Measurements from ENCODE around the gene REEP1.
"Not testable (repeated sequence)": the region's sequence is repeated elsewhere in the genome, so short reads cannot be mapped to it uniquely, and the experiment has no call there.

Gene REEP1

DNA sequence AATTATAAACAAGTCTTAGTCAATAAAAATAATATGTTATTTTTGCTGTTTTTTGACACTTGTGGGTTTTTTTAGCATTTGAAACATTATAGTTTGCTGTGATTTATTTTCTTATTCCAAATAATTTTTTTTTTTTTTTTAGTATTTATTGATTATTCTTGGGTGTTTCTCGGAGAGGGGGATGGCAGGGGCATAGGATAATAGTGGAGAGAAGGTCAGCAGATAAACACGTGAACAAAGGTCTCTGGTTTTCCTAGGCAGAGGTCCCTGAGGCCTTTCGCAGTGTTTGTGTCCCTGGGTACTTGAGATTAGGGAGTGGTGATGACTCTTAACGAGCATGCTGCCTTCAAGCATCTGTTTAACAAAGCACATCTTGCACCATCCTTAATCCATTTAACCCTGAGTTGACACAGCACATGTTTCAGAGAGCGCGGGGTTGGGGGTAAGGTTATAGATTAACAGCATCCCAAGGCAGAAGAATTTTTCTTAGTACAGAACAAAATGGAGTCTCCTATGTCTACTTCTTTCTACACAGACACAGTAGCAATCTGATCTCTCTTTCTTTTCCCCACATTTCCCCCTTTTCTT, 8.5 kb upstream of the REEP1 start:
- not testable (repeated sequence) for DNase-seq (ENCODE audit: low spot score)

DNA sequence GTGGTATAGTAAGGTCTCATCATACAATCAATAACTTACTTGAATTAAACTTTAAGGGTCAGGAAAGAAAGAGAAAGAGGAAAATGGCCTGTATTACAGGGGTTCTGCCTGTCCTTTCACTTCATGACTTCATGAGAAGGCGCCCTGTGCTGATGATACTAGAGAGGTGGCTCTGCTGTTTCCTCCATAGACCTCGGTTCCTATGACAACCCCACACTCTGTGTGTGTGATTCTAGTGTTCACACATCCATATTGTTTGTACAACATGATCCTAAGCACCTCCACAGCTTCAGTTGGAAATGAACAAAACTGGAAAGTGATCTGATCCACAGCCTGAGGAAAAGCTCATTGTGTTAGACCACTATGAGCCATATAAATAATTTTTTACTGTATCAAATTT, 7.0 kb upstream of the REEP1 start:
- DNase-seq (ENCODE audit: low spot score): no peak

DNA sequence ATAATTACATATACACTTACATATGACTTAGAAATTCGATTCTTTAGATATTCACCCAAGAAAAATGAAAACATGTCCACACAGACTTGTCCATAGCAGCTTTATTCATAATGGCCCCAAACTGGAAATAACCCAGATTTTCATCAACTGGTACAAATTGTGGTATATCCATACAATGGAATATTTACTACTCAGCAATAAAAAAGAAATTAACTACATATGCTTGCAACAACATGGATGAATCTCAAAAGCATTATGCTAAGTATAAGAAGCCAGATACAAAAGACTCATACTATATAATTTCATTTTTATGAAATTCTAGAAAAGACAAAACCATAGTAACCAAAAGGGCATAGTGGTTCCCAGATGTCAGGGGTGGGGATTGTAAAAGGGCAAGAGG, 5.1 kb upstream of the REEP1 start:
- DNase-seq (ENCODE audit: low spot score): no peak

DNA sequence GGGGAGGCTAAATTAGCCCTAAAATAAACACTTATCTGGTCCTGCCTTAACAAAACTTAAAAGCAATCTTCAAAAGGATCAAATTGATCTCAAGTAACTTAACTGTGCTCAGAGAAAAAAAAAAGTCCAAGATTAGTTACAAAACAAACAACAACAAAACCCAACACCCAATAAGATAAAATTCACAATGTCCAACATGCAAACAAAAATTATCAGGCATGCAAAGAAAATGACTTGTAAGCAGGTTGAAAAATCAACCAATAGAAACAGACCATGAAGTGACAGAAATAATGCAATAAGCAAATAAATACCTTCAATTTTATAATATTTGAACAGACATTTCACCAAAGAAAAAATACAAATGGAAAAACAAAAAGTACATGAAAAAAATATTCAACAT, 4.0 kb upstream of the REEP1 start:
- DNase-seq (ENCODE audit: low spot score): no peak

DNA sequence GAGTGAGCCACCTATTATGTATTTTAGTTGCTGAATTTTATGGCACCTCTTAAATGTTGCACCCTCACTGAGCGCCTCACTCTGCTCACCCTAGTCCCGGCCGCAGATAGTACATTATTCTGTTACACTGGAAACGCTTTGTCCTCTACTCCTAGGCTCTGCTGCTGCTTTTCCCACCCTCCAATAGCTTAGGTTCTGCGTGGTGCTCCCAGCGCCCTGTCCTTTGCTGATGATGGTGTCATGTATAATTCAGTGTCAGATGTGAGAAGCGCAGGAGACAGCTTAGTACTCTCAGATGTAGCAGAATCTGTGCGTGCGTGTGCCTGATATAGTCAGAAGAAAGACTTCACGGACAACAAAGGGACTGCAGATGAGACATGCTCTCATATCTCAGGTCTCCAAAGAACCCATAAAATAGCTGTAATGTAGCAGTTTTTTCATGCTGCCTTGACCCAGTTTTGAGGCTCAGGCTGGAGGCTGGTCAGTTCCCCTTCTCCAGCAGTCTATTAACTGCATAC, 1.4 kb upstream of the REEP1 start:
- DNase-seq (ENCODE audit: low spot score): no peak

DNA sequence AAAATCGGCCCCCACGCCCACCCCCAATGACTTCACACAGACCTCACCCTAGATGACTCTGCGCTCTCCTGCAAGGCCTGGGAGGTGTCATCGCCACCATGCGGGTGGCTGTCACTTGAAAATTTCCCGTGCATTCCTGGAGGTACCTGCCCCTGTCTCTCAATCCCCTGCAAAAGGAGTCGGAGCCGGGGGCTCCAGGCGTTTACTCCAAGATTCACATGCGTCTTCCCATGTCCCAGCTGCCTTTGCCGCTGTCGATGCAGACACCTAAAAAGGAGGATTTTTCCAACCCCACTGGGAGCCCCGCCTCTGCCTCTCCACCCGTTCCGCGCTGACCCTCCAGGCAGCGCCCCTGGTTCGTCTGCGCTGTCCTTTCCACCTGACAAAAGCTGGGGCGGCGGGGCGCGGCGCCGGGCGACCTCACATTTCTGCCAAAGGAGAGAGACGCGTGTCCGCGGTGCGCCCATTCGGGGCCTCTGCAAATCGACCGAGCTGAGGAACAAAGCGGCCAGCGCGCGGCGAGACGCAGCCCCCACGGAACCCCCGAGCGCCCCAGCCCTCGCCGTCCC, 667 bp downstream of the REEP1 start:
- DNase-seq (ENCODE audit: low spot score): no peak

DNA sequence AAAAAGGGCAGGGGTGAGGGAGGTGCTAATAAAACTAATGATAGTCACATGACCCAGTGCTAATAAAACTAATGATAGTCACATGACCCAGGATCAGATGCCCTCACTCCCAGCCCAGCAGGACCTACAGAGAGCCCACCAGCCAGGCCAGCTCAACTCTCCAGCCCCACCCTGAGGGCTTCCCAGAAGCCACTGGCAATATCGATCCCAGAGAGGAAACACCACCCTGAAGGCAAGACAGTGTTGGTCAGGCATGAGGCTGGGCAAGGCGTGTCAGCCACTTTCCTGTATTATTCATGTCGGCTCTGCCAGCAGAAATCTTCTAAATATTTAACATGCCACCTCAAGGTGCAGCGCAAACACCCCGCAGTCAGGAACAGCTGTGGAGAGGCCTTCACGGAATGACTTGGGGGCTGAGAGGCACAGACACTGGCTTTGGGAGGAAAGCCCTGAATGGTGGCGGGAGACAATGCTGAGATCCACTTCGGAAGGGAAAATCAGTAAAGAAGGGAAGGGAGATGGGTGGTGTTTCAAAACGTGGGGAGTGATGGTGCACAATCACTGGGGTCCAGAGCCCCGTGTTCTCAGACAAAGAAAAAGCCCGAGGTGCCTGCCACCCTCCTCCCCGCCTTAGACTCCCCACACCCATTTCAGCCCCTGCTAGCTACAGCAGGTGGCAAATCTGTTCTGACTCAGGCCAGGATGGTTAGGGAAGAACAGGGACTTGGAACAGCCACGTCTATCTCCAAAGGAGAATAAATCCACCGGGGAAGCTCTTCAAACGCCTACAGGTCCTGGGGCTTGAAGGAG, 1.4 kb downstream of the REEP1 start:
- no peak for DNase-seq (ENCODE audit: low spot score)

DNA sequence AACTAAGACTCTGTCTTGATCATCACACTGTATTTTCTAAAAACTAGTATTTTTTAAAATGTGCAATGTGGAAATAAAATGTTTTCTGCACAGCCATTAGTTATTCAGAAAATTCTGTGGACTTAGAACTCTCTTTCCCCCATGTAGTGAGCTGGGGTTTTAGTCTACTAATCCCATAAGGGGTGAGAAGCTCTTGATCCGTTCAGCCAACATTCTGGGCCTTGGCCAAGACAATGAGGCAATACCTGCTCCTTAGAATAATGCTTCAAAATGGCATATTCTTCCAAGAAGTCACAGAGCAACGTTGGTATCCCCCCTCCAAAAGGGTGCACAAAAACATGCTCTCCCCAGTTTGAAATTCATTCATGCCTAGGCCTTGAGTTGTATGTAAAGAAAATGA, 4.0 kb downstream of the REEP1 start:
- DNase-seq (ENCODE audit: low spot score): no peak

DNA sequence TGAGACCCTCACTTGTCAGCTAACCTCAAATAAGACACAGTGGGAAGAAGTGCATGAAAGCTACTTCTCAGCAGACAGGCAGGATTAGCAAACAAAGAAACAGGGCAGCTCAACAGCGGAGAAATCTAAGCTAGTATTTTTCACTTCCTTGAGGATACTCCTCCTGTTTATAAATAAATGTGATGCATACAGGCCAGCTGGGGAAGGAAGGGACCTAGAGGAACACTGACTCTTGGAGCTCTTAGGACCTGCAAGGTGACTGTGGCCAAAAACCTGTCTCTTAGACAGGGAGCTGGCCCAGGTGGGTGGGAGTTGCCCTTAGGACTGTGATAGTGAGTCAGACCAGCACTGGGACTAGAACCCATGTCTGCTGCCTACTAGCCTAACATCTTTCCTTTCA, 4.8 kb downstream of the REEP1 start:
- no peak for DNase-seq (ENCODE audit: low spot score)

DNA sequence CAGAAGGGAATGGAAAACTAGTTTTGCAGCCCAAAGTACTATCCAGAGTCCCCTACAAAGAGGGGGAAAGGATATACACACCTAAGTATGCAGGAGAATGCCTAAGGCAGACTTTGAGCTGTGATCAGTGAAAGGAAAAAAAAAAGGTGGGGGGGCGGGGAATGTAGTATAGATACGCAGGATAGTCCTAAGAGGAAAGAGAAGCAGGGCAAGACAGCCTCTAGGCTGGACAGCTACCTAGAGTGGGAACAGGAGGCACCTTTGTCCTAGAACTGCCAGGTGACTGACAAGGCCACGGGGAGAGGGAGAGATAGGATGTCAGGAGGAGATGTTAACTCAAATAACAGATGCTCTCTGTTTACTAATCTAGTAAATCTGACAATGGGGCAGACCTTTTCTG, 6.0 kb downstream of the REEP1 start:
- DNase-seq (ENCODE audit: low spot score): no peak

DNA sequence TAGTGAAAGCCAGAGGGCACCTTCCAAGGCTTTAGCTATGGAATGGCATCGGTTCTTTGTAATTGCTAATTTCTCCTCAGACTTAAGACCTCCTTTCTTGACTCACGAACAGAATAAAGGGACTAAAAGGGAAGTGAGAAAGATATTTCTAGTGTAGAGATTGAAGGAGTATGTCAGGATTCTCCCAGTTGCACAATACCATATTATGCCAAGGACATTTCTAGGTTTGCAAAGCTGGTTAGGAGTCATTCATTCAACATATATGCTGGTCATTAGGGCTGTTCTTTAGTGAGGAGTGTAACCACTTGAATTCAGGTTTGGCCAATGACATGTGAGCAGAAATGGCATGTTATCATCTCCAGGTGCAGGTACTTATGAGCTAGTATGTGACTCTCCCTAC, 7.4 kb downstream of the REEP1 start:
- no peak for DNase-seq (ENCODE audit: low spot score)

DNA sequence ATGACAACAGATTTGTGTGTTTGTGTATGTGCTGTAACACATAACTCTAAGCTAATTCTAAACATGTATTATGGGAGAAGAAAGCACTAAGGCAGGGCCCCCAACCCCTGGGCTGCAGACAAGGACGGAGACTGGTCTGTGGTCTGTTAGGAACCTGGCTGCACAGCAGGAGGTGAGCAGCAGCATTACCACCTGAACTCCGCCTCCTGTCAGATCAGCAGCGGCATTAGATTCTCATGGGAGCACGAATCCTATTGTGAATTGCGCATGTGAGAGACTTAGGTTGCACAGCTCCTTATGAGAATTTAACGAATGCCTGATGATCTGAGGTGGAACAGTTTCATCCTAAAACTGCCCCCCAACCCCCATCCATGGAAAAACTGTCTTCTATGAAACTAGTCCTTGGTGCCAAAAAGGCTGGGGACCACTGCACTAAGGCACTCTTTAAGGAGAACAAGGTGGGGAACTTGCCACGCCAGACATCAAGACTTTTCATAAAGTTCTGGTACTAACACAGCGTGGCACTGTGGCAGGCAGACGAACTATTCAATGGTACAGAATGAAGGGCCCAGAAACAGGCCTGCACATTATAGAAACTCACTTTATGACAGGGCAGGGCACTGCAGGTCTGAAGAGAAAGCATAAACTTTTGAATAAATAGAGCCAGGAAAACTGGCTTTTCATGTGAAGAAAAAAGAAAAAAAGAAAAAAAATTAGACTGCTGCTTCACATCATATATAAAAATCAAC, 14.0 kb downstream of the REEP1 start:
- no peak for DNase-seq (ENCODE audit: low spot score)

DNA sequence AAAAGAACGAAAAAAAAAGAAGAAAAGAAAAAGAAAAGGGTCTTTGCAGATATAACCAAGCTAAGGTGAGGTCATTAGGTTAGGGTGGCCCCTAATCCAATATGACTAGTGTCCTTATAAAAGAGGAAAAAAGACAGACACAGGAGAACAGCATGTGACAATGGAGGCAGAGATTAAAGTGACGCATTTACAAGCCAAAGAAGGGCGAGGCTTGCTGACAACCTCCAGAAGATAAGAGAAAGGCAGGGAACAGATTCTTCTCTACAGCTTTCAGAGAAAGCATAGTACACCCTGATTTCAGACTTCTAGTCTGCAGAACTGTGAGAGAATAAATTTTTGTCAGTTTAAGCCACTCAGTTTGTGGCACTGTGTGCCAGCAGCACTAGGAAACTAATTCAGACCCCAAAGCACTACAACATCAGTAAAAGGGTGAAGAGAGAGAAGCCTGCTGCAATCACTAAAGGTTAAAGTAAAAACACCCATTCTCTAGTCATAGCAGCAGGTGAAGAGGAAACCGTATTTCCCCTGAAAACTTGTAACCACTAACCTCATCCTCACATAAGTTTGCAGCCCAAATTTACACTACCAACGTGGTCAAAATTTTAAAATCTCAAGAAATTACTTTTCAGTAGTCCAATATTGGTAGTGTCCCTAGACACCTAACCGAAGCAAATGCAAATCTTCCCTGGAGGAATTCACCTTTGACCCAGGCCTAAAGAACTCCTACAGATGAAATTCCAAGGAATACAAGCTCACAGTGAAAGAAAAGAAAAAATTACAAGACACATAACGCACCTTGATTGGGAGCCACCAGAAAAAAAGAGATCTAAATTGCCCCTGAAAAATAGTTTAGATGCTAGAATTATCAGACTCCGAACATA, 17.5 kb downstream of the REEP1 start:
- DNase-seq (ENCODE audit: low spot score): no peak

DNA sequence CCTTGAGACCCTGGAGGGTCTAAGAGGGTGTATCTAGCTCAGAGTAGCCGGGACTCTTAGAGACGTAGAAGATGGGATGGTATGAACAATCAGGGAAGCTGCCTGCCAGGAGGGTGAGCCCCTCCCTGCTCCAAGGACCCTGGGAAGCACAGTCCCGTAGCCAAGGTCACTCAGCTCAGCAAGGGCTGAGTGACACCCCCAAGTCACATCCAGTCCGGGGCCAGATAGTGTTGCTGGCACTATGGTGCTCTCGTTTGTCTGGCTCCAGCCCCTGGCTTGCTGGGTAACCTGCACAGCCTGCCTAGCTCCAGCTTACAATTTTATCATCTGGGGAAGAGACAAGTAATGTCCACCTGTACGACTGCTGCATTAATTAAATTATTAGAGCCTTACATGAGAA, 22.3 kb downstream of the REEP1 start:
- DNase-seq (ENCODE audit: low spot score): no peak

DNA sequence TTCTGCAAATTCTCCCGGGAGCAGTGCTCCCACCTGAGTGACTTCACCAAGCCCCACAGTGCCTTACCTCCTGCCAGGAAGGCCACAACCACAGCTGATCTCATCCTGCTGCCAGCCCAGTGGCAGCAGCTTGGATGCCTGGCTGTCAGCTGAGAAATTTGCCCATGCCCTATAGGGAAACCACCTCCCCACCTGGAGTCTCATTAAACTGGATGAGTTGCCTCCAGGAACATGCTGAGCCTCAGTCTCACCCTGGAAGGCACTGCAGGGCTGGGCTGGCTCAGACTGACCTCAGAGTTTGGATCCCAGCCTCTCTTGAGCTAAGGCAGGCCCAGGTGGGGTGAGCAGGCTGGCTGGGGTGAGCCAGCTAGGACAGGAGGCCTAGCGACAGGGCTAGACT, 23.3 kb downstream of the REEP1 start:
- no peak for DNase-seq (ENCODE audit: low spot score)

DNA sequence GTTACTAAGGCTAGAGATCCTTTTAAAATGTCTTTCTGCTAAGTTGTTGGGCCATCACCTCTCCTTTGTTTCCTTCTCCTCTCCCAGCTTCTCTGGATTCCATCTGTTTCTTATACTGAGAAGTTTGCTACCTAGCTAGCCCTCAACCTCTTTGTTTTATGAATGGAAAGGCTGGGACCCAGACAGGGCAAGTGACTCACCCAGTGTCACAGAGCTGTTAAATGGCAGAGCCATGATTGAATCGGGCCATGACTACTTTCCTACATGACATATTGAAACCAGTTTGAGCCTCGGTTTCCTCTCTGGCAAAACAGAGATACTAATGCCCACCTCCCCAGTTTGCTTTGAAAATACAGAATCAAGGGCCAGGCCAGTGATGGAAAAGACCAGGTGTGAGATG, 24.1 kb downstream of the REEP1 start:
- no peak for DNase-seq (ENCODE audit: low spot score)

DNA sequence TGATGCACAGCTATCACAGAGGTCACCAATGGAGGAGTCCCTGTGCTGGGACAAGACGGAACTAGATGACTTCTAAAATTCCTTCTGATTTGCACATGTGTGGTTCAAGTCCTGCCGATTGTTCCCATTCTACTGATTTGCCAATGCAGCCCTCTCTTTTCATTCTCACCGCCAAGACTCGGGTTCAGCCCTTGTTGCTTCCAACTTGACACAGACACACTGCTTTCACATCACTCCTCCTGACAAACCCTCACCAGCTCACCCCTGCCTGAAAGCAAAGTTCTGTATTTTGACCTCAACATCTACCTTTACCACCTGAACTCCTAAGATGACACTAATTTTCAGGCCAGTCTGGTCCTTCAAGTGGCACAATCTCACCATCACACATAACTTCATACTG, 25.5 kb downstream of the REEP1 start:
- DNase-seq (ENCODE audit: low spot score): no peak

DNA sequence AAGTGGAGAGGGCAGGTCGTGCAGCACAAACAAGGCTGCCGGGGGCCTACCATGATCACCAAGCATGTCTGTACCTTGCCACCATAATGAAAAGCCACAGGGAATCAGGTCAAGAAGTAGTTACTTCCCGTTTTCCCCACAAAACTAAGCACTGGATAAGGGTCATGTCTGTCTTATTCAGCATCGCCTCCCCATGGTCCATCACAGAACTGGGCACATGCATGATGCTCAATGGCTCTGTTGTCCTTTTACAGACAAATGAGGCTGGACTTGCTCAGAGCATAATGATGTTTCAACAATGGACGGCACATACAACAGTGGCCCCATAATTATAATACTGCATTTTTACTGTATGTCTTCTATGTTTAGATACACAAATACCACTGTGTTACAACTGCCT, 27.5 kb downstream of the REEP1 start:
- no peak for DNase-seq (ENCODE audit: low spot score)

DNA sequence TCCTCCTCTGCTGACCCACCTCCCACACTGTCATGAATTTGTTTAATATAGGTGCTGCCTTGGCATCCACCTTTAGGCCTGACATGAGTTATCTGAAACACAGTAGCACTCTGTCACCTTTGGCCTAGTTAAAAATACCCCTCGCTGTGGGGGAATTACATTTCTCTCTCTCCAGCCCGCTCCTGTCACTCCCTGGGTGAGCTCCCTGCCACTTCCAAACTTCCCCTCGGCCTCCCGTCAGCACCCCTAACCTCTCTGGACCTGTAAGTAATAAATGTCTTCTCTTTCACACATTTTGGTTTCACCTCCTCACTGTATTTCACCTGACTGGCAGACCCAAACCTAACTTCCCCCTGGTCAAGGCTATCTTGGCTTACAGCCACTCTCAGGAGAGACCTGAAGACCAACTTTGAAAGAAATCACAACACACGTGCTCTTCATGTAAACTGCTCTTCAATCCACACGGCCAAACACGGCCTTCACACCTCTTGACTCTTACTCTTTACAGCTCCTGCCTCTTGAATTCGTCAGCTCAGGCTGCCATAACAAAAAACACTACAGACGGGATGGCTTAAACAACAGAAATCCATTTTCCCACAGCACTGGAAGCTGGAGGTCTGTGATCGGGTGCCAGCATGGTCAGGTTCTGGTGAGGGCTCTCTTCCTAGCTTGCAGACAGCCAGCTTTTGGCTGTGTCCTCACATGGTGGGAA, 28.3 kb downstream of the REEP1 start:
- DNase-seq (ENCODE audit: low spot score): no peak

DNA sequence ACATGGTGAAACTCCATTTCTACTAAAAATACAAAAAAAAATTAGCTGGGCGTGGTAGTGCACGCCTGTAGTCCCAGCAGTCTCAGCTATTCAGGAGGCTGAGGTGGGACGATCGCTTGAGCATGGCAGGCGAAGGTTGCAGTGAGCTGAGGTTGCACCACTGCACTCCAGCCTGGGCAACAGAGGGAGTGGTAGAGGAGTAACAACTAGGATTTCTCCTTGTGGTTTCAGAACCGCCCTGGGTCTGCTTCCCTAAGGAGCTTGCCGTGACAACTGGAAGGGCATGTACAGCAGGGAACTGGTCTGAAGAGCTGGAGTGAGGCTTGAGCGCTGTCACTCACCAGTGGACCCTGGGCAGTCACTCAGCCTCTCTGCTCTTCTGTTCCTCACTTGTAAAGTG, 29.1 kb downstream of the REEP1 start:
- DNase-seq (ENCODE audit: low spot score): no peak

DNA sequence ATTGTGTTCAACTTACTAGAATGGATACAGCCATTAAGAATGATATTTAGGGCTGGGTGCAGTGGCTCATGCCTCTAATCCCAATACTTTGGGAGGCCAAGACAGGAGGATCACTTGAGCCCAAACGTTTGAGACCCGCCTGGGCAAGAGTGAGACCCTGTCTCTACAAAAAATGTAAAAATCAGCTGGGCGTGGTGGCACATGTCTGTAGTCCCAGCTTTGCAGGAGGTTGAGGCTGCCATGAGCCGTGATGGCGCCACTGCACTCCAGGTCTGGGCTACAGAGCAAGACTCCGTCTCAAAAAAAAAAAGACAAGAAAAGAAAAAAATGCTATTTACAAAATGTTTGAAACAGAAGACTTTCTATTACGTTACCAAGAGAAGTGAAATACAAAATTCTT, 30.0 kb downstream of the REEP1 start:
- no peak for DNase-seq (ENCODE audit: low spot score)
